KOPT-K1 (cell line): ENCODE measurements around the gene XRCC3.

Source experiments
- H3K27ac ChIP-seq: fragments of 200-600 bp; sonication (generic); 2 replicates; pipeline ENCODE4 v1.5.1; 2016; ENCODE audit warnings: antibody characterized with exemption, mild to moderate bottlenecking, low read depth, low read length; ENCODE audit not compliant: poor library complexity, severe bottlenecking
- H3K36me3 ChIP-seq: fragments of 200-600 bp; sonication (generic); 2 replicates; pipeline ENCODE4 v1.5.1; 2017; ENCODE audit warnings: antibody characterized with exemption, mild to moderate bottlenecking, low read length, moderate library complexity; ENCODE audit not compliant: insufficient read depth
- H3K9me3 ChIP-seq: fragments of 200-600 bp; sonication (generic); 2 replicates; pipeline ENCODE4 v1.5.1; 2017; ENCODE audit warnings: antibody characterized with exemption, low read length, mild to moderate bottlenecking; ENCODE audit not compliant: insufficient read depth, poor library complexity, severe bottlenecking

The XRCC3 gene

DNA sequence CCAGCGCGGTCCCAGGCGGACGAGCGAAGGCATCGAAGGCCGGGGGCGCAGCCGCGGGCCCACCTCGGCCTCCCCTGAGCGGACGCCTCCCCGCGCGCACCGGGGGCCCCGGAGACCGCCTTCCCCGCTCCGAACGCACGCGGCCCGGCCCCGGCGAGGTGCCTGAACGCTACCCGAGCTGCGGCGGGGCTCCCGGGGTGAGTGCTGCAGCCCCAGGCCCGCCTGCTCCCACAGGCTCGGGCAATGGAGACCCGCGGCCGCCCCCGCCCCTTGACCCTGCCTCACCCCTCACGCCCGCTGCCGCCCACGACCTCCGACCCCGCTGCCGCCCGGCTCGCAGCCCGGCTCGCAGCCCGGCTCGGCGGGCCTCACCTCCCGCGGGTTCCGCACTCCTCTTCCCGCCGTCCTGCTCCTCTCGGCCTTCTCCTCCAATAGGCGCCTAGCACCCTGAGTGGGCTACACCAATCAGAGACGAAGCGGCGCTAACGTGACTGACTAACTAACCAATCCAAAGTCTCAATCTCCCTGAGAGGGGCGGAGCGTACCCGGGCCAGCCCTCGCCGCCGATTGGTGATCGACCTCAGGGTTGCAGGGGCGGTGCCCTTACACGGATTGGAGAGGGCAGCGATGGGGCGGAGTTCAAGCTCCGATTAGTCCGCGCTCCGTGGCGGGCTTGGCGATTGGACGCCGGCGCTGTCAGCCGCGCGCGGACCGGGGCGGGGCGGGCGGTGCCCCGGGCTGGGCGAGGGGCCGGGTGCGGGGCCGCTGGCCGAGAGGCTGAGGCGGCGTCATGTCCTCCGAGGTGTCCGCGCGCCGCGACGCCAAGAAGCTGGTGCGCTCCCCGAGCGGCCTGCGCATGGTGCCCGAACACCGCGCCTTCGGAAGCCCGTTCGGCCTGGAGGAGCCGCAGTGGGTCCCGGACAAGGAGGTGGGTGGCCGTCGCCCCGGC is at the start of gene XRCC3, which contains the start of gene ZFYVE21:
Gene XRCC3 (minus strand): TSS at position 400 of the 949 bp plus-strand sequence. CDS start 4,364 bp downstream, outside the sequence.
Gene ZFYVE21 (plus strand): TSS at position 759 of the 949 bp plus-strand sequence. CDS start 32 bp downstream, at position 791.
- H3K9me3 ChIP-seq: no peaks in the 10 kb centered on the region
- peak within 1 kb of the TSS; percentile 87 for H3K27ac ChIP-seq
- peaks cover 42% of the 10 kb centered on the region for H3K36me3 ChIP-seq

GRCh38 chr14:103763730-103764488 is 48.7 kb upstream of the XRCC3 start:
- H3K9me3 ChIP-seq: no peaks in the 10 kb centered on the region
- H3K27ac ChIP-seq: no peak overlapping the region
- H3K36me3 ChIP-seq: no peaks in the 10 kb centered on the region

DNA sequence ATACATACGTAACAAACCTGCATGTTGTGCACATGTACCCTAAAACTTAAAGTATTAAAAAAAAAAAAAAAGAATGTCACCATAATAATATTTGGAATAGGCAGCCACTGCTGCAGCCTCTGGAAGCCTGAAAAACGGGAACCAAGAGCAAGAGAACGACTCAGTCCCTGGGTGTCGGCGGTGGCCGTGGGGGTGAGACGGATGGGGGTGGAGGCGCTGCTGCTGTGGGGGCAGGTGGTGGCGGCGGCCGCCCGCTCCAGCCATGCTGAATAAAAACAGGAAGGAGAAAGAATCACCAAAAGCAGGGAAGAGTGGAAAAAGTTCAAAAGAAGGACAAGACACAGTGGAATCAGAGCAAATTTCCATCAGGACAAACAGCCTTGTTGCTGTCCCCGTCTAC is 47.3 kb upstream of the XRCC3 start:
- Histone ChIP-seq H3K36me3 (no peaks in the 10 kb centered on the region), H3K9me3 (no peaks in the 10 kb centered on the region), H3K27ac (no peak overlapping the region)

- no peaks in the 10 kb centered on the region for H3K36me3 ChIP-seq
- H3K9me3 ChIP-seq: no peaks in the 10 kb centered on the region
- H3K27ac ChIP-seq: no peak overlapping the region
Observed at GRCh38 chr14:103762036-103762435, 46.8 kb upstream of the XRCC3 start.

DNA sequence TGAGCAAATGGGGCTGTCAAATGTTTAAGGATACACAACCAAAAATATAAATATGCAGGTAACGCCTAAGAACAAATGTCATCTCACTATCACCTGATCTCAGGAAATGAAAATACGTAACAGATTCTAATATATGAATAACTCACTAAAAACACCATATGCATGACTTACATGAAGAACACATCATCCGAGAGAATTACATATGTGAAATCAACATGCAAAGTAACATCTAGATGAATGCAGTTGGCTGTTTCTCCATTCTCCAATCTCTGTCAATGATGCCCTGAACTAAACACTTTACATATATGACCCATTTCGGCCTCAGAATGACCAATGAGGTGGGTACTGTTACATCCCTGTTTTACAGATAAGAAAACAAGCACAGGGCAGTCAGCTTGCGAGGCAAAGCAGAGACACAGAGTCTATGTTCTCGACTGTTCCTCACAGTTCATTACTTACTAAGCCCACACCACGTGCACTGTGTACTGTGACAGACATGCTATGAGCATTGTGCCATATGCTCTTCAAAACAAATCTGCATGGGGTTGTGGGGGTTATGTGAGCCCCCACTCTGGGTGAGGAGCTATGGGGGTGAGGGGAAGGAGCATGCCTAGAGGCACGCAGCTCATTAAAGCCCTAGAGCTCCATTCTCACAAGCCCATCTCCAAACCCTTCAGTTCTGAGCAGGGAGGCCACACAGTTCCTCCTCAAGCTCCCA is 43.0 kb upstream of the XRCC3 start:
- Histone ChIP-seq H3K9me3 (no peaks in the 10 kb centered on the region), H3K27ac (no peak overlapping the region), H3K36me3 (no peaks in the 10 kb centered on the region)

DNA sequence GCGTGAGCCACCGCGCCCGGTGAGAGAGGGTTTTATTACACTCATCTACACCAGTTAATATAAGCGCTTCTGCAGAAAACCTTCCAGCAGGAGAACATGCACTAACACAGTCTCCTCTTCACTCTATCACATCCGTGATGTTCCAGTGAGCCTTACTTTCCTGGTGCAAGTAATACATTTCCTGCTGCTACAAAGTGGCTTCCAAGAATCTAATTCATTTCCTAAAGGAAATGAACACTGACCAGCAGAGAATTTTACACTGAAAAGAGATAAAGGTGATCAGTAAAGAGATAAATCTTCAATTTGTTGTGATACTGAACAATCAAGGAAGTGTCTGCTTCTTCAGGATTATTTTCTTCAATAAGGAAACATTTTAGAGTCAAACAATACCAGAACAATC is 39.8 kb upstream of the XRCC3 start:
- Histone ChIP-seq H3K27ac (no peak overlapping the region), H3K9me3 (no peaks in the 10 kb centered on the region), H3K36me3 (no peaks in the 10 kb centered on the region)

GRCh38 chr14:103753774-103754173 is 38.5 kb upstream of the XRCC3 start:
- H3K36me3 ChIP-seq: no peaks in the 10 kb centered on the region
- H3K27ac ChIP-seq: no peak overlapping the region
- no peaks in the 10 kb centered on the region for H3K9me3 ChIP-seq

DNA sequence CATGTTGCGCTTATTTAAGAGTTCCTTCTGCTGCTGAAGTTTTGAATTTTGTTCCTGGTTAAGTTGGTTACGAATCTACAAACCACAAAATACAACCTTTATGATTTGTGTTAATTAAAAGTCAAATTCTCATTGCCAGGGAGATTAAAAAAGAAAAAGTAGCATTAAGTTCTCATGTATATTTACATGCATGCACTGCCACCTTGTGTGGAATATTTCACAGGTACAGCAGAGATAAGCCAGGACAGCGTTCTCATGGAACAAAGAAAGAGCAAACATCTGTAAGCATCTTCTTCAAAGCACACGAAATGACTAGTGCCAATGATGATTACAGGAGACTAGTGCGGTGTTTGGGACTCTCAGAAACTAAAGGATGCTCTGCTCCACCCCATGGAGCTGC is 34.6 kb upstream of the XRCC3 start:
- H3K9me3 ChIP-seq: no peaks in the 10 kb centered on the region
- no peaks in the 10 kb centered on the region for H3K36me3 ChIP-seq
- peak overlapping the region; percentile 79 for H3K27ac ChIP-seq

GRCh38 chr14:103749452-103749851 is 34.2 kb upstream of the XRCC3 start:
- Histone ChIP-seq H3K27ac (peak overlapping the region; percentile 79), H3K9me3 (no peaks in the 10 kb centered on the region), H3K36me3 (no peaks in the 10 kb centered on the region)

DNA sequence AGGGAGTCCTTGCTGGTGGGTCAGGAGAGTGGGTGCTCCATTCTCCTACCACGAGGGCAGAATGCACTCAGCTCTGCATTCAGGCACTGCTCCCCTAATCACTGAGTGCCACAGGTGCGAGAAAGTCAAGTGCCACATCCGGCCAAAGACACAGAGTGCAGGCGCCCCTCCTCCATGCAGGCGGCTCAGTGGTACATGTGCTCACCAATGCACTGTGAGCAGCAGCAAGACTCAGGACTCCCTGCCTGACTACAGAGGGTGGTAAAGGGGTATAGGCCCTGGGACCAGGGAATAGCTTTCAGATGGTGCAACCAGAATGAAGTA is 33.2 kb upstream of the XRCC3 start:
- Histone ChIP-seq H3K9me3 (no peaks in the 10 kb centered on the region), H3K36me3 (no peaks in the 10 kb centered on the region), H3K27ac (peak overlapping the region; percentile 79)

GRCh38 chr14:103746701-103747100 is 31.4 kb upstream of the XRCC3 start:
- H3K36me3 ChIP-seq: no peaks in the 10 kb centered on the region
- H3K27ac ChIP-seq: peak overlapping the region; percentile 79
- no peaks in the 10 kb centered on the region for H3K9me3 ChIP-seq

DNA sequence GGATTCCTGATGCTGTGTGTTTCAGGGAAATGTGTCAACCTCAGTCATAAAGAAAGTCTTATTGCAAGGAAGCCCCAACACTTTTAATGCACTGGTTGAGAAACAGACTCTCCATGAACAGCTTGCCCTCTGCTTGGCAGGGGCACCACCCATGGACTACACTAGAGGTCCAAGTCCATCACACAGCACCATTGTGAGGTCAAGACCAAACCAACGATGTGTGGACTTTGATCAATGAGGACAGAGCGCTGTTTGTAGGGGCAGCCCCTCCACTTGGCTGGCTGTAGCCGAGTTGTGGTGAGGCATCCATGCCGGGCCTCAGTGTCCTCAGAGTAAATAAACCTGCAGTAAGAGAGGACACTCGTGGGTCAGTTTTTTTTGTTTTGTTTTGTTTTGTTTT is 30.2 kb upstream of the XRCC3 start:
- no peaks in the 10 kb centered on the region for H3K9me3 ChIP-seq

DNA sequence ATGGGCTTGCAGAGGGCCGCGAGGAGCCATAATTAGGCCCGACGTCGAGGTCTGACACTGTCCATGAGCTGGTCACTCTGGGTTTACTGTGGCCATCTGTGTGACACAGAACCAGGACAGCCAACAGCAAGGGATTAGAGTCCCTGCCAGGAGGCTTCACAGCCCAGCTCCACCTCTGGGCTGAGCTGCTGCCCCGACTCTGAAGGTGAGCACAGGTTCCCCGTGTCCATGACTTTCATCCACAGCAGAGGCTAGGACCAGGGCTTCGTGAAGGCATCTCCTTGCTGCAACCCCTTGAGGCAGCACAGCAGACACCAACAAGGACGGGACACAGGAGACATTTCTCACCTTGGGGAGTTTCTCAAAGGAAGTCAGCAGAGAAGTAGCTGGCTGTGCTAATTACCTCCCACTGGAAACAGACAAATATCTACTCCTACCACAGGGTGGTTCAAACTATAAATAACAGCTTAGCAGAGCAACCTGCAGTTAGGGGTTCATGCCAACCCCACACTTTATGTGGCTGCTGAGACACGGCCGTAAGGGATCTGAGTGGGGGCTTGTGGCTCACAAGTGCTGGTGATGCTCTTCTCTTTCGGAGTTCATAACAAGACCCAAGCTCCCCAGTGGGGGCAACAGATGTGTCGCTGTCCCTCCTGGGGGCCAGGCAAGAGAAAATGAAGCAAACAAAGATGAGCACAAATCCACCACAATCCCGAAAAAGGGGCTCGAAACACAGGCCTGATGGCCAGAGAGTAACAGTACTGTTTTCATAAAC is 29.6 kb upstream of the XRCC3 start:
- Histone ChIP-seq H3K27ac (no peak overlapping the region), H3K9me3 (no peaks in the 10 kb centered on the region), H3K36me3 (no peaks in the 10 kb centered on the region)

More for the DNA sequence above, 30.2 kb upstream of the XRCC3 start:
- no peaks in the 10 kb centered on the region for H3K36me3 ChIP-seq
- H3K27ac ChIP-seq: no peak overlapping the region

- Histone ChIP-seq H3K36me3 (no peaks in the 10 kb centered on the region), H3K27ac (no peak overlapping the region), H3K9me3 (no peaks in the 10 kb centered on the region)
Observed at GRCh38 chr14:103743691-103744090, 28.4 kb upstream of the XRCC3 start.
